ES-I3 (cell line): ENCODE results near the gene ZBTB32.

Source experiments
- H3K36me3 ChIP-seq: 2 replicates; pipeline ENCODE4 v1.6.1; 2013; ENCODE audit warnings: mild to moderate bottlenecking, low read length, control low read depth, moderate library complexity; ENCODE audit not compliant: insufficient read depth
- H3K4me1 ChIP-seq: 2 replicates; pipeline ENCODE4 v1.6.1; 2013; ENCODE audit warnings: mild to moderate bottlenecking, control low read depth, low read length; ENCODE audit not compliant: insufficient read depth
- H3K9ac ChIP-seq: 2 replicates; pipeline ENCODE4 v1.6.1; 2013; ENCODE audit warnings: low read depth, mild to moderate bottlenecking, low read length, moderate library complexity
- H3K9me3 ChIP-seq: 2 replicates; pipeline ENCODE4 v1.6.1; 2013; ENCODE audit warnings: mild to moderate bottlenecking, low read length, moderate library complexity; ENCODE audit not compliant: control insufficient read depth, insufficient read depth

Gene ZBTB32

DNA sequence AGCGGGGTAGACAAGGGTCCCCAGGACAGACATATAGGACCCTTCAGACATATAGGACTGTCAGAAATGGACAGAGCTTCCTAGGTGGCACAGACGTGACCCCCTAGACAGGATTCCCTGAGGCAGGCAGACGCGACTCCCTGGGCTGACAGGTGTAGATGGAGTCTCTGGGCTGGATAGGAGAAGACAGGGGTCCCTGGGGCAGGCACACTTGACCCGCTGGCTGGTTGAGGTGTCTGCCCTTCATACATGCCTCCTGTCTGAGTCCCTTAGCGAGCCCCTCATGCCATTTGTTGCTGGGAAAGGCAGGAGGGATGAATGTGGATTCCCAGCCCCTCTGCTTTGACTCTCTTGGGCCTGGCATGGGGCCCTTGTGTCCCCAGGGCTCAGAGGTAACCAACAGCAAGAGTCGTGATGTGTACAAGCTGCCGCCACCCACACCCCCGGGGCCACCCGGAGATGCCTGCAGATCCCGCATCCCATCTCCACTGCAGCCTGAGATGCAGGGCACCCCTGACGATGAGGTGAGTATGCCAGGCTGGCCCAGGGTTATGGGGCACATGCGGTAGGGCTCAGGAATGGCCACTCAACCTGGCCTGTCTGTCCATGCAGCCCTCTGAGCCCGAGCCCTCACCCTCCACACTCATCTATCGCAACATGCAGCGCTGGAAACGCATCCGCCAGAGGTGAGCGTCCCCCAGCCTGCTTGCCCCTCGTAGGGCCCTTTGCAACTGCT, 49.4 kb downstream of the ZBTB32 start:
- Histone ChIP-seq H3K36me3 (no peaks in the 10 kb centered on the region), H3K9ac (no peak overlapping the region), H3K9me3 (no peaks in the 10 kb centered on the region), H3K4me1 (0 out of 2 replicates have a peak, but pooled peaks cover 6% of the 10 kb centered on the region)

DNA sequence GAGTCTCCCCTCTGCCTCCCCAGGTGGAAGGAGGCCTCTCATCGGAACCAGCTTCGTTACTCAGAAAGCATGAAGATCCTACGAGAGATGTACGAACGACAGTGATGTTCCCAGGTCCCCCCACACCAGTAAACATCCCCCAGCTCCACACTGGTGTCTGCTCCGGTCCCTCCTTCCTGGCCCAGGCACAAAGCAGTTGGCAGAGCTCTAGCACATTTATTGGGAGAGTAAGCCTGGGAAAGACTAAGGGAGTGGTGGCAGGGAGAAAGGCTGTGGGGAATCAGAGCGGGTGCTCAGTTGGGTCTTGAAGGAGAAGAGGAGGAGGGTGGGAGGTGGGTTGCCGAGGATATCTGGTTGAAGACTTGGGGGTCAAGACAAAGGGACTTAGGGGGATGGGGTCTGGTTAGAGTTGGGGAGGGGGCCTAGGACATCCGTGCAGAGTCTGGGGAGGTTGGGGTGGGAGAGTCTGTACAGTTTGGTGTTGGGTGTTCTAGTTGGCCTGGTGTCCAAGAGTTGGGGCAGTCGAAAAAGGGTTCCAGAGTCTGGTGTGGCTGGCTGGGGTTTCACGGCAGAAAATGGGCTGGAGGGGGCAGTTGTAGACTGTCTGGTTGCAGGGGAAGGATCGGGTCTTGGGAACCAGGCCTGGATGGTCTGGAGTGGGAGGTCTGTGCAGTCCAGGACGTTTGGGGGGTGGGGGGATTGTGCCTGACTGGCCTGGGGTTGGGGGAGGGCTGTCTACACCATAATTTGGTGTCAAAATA, 50.2 kb downstream of the ZBTB32 start:
- H3K4me1 ChIP-seq: peaks cover 3% of the 10 kb centered on the region; the same call in 1 of the 2 replicates

DNA sequence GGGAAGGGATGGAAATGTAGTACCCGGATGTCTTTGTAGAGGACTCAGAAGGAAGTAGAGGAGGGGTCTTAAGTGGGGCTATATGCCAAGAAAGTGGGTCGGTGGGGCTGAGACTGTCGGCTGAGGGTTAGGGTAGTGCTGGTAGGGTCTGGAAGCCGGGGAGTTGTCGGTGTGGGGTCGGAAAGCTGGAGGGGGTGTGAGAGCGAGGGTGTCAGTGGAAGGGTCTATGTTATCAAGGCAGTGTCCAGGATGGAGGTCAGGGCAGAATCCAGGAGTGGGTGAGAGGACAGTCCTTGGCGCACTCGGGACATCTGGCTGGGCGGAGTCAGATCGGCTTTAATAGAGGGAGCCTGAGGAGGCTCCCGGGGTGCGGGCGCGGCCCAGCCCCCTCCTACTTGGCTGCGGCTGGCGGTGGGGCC, 50.8 kb downstream of the ZBTB32 start:
- peak overlapping the region; percentile 95 for H3K9ac ChIP-seq
- H3K9me3 ChIP-seq: no peaks in the 10 kb centered on the region
- H3K4me1 ChIP-seq: peaks cover 3% of the 10 kb centered on the region; the same call in 1 of the 2 replicates
- no peaks in the 10 kb centered on the region for H3K36me3 ChIP-seq

More for the DNA sequence above, 50.2 kb downstream of the ZBTB32 start:
- no peaks in the 10 kb centered on the region for H3K36me3 ChIP-seq
- H3K9ac ChIP-seq: no peak overlapping the region
- H3K9me3 ChIP-seq: no peaks in the 10 kb centered on the region

DNA sequence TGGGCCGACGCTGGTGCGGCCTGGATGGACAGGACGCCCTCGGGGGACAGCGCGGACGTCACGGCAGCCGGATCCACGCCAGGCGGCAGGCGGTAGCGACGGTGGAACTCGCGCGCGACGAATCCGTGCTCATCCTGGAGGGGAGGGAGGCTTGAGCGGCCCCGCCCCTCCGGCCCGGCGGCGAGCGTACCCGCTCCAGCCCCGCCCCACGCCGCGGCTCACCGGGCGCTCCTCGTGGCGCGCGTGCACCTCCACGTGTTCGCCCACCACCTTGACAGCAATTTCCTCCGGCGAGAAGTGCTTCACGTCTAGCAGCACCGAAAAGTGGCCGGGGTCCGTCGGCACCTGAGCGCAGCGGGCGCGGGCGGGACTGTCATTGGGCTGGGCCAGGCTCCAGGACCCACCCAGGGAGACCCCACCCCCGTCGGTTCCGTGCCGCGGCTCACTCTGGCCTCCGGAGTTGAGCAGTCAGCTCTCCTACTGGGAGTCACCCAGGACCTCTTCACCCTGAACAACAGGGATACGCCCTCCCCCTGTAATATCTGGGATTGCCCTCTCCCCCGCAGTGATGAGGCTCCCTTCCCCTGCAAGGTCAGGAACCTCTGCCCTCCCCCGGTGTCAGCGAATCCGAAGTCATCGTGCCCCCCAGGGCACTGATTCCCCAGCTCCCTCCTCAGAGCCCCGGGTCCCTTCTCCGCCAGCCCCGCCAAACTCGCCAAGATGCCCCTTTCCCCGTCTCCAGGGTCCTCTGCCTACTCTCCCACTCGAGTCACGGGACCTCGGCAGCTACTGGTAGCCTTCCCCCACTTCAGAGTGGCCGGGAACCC, 51.4 kb downstream of the ZBTB32 start:
- Histone ChIP-seq H3K9me3 (no peaks in the 10 kb centered on the region), H3K9ac (peak overlapping the region; percentile 95), H3K36me3 (no peaks in the 10 kb centered on the region), H3K4me1 (peaks cover 3% of the 10 kb centered on the region; the same call in 1 of the 2 replicates)

DNA sequence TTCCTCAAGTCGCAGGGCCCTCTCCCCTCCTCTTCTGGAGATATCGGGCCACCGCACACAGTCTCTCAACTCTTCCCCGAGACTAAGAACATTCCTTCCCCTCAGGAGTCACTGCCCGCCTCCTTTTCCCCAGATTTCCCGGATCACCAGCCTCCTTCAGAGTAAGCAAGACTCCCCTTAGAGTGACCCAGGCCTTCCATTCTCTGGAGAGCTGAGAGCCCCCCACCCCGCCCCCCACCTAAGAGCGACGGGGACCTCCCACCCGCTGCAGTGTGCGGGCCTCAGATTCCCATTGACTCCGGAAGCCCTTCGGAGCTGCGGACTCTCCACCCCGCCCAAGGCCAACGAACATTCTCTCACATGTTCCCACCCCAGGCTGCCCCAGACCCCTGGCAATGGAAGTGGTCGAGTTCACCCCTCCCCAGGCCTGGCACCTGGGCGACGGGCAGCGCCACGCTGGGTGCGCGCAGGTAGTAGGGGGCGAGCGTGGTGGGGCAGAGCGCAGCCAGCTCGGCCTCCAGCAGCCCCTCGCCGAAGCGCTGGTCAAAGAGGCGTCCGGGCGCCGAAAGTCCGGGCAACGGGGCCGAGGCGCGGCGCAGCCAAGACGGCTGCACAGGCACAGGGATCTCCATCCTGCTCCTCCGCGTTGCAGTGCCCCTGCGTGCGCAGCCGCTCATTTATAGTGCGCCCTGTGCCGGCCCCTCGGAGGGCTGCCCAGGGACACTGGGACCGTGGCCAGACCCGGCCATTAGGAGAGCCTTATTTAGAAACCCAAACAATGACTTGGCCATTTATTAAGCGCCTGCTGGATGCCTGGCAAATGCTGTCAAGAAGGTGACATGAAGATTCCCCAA, 52.2 kb downstream of the ZBTB32 start, which contains the start of gene HSPB6:
Gene HSPB6, minus strand, starts transcription at position 653 of the 854 bp plus-strand sequence. Its CDS starts 21 bp downstream, at position 632.
- Histone ChIP-seq H3K36me3 (no peaks in the 10 kb centered on the region), H3K9ac (peak within 1 kb of the TSS; percentile 95), H3K9me3 (no peaks in the 10 kb centered on the region), H3K4me1 (peaks cover 3% of the 10 kb centered on the region; the same call in 1 of the 2 replicates)

DNA sequence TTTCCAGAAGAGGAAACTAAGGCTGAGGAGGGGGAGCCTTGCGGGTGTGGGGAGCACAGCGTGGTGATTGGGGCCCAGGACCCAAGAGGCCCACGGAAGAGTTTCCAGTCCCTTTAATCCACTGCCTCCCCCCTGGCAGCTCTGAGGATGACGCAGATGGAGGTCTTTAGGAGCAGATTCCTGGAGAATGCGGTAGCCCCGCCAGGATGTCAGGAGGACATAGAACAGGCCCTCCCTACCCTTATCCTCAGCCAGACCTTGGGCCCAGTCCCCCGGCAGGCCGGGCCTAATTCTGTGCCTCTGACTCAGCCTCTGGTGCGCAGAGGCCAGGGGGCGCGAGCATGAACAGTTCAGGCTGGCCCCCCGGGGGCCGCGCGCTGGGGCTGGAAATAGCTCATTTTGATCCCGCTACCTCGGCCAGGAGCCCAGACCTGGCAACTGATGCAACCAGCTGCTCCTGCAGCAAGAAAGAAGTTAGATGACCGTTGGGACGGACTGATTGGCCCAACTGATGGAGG, 52.9 kb downstream of the ZBTB32 start:
- peaks cover 3% of the 10 kb centered on the region; the same call in 1 of the 2 replicates for H3K4me1 ChIP-seq
- H3K9ac ChIP-seq: peak overlapping the region; percentile 95
- no peaks in the 10 kb centered on the region for H3K9me3 ChIP-seq
- no peaks in the 10 kb centered on the region for H3K36me3 ChIP-seq

DNA sequence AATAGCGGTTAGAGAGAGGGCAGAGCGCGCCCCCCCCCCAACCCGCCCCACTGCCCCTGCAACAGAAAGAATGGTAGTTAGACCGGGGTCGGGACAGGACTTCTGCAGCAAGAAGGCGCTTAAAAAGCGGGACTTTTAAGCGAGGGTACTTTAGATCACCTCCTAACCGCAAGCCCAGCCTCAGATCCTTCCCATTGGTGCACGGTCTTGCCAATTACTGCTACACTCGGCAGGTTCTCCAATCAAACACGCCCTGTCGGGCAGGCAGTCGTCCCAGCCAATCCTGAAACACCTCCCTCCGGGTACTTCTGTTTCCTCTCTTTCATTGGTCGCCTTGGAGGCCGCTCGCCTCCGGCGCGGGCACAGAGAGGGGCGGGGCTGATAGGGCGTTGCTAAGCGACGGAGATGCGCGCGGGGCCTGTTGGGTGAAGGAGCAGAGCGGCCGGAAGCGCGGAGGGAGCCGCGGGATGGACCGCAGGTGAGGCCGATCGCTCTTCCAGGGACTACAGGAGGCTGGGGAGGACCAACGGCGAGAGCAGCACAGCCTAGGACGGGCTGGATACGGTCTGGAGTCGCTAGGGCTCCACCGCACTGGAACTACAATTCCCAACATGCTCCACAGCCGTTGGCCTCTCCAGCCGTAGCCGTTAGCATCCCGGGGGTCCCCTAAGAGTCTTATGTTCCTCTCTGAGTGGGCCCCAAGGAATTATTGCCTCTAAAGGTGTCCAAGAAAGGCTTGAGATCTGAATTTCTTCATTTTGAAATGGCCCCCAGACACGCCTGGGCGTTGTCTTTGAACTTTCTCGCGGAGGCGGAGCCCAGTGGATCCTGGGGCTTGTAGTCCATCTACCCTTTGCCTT, 53.6 kb downstream of the ZBTB32 start, which contains the start of gene PROSER3:
Gene PROSER3, plus strand, starts transcription at position 428 of the 860 bp plus-strand sequence. Its CDS starts 40 bp downstream, at position 468.
- Histone ChIP-seq H3K9me3 (no peaks in the 10 kb centered on the region), H3K9ac (peak within 1 kb of the TSS; percentile 95), H3K36me3 (no peaks in the 10 kb centered on the region), H3K4me1 (peaks cover 3% of the 10 kb centered on the region; the same call in 1 of the 2 replicates)

DNA sequence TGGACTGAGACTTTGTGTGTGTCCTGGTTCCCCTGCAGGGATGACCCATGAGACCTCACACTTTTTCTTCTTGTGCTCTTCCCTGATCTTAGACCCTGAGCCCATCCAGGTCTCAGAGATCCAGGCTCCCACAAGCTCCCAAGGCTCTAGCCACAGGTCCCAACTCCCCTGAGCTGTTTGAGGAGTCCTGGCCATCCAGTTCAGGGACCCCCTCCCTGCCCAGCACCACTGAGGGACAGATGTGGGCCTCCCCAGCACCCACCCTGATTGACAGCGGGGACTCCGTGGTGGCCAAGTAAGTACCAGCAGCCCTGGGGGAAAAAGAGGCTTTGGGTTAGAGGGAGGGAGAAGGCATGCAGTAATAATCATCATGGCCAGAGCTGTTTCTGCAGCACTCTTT, 55.3 kb downstream of the ZBTB32 start:
- Histone ChIP-seq H3K36me3 (no peaks in the 10 kb centered on the region; the same call in 1 of the 2 replicates), H3K9ac (no peak overlapping the region), H3K9me3 (no peaks in the 10 kb centered on the region), H3K4me1 (peaks cover 3% of the 10 kb centered on the region; the same call in 1 of the 2 replicates)

DNA sequence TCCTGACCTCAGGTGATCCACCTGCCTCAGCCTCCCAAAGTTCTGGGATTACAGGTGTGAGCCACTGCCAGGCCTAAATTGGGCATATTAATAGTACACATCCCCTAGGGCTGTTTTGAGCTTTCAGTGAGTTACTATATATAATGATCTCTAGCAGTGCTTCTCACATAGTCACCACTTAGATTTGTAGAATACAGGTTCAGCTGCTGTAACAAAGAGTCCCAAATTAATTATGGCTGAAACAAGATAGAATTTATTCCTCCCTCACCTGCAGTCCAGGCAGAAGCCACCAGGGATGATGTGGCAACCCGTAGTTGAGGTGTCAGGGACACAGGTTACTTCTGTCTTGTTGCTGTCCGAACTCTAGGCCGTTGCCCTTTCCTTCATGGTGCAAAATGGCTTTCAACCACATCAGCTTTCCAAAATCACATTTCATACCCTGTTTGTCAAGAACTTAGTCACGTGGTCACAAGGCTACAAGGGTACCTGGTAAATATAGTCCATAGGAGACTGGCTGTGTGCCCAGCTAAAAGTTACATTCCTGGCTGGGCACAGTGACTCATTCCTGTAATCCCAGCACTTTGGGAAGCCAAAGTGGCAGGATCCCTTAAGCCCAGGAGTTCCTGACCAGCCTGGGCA, 56.5 kb downstream of the ZBTB32 start:
- Histone ChIP-seq H3K9me3 (no peaks in the 10 kb centered on the region), H3K36me3 (no peaks in the 10 kb centered on the region; the same call in 1 of the 2 replicates), H3K4me1 (no peaks in the 10 kb centered on the region; the same call in 1 of the 2 replicates)

DNA sequence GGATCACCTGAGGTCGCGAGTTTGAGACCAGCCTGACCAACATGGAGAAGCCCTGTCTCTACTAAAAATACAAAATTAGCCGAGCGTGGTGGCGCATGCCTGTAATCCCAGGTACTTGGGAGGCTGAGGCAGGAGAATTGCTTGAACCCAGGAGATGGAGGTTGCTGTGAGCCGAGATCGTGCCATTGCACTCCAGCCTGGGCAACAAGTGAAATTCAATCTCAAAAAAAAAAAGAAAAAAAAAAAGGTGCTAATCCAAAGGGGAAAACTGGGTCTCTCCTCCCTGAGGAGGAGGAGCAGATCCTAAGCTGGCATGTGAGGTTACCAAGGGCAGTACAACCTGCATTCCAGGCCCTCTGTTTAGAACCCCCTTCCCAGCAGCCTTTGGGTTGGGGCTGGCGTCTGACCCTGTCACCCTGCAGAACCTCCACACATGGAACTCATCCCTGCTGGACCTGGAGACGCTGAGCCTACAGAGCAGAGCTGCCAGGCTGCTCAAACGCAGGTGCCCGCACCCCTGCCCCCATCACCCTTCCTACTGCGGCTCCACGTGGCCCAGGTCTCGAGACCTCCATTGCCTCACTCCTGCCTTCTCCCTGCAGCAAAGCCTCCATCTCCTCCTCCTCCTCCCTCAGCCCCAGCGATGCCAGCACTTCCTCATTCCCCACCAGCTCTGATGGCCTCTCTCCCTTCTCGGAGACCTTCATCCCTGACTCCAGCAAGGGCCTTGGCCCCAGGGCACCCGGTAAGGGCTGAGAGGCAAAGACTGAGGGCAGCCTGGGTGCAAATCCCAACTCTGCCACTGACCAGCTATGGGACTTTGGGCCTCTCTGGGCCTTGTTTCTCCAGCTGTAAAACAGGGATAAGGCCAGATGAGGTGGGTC, 60.3 kb downstream of the ZBTB32 start:
- Histone ChIP-seq H3K9me3 (no peaks in the 10 kb centered on the region), H3K9ac (no peak overlapping the region), H3K36me3 (no peaks in the 10 kb centered on the region; the same call in 1 of the 2 replicates), H3K4me1 (no peaks in the 10 kb centered on the region; the same call in 1 of the 2 replicates)

More for the DNA sequence above, 56.5 kb downstream of the ZBTB32 start:
- H3K9ac ChIP-seq: no peak overlapping the region
